GM12878 (cell line): Measurements from ENCODE around the gene SUCO. TPM values are rescaled to one million over a fixed set of nuclear protein-coding genes. Genes with fewer than 3 reads are reported as not detected.

Source experiments
- ATAC-seq: fragments of 200-7000 bp; cut with Tn5 transposase; 3 replicates; pipeline ENCODE4 v1.9.1; 2020; ENCODE audit warnings: mild to moderate bottlenecking, moderate library complexity
- BruUV-seq: library from RNA; stranded (reverse); fragments of 400-500 nt; replicated peaks from 2 replicates; lab custom pipeline; 2021; lab: Mats Ljungman, UMichigan
- CTCF ChIA-PET: fragments of 300-600 bp; sonication (Branson Sonifier 250); formaldehyde crosslinking; extraction: SDS; loops from one replicate; lab custom pipeline; 2021; ENCODE audit warnings: inconsistent platforms; lab: Yijun Ruan, JAX
- POLR2A ChIA-PET: fragments of 350-600 bp; formaldehyde crosslinking; extraction: SDS; loops from one replicate; lab custom pipeline; 2021; ENCODE audit warnings: inconsistent platforms; lab: Charles Lee
- RAD21 ChIA-PET: fragments of 300-600 bp; sonication (Branson Sonifier 250); formaldehyde crosslinking; loops from one replicate; lab custom pipeline; 2023; ENCODE audit warnings: antibody characterized with exemption; ENCODE audit not compliant: unreplicated experiment; lab: Charles Lee
- SMC1A ChIA-PET: fragments of 300-600 bp; sonication (Branson Sonifier 250); formaldehyde crosslinking; loops from one replicate; lab custom pipeline; 2023; ENCODE audit not compliant: unreplicated experiment, uncharacterized antibody; lab: Charles Lee
- DNase-seq: peaks from one replicate; pipeline ENCODE4 v3.0.0-alpha.2; 2011; ENCODE audit warnings: low read depth, low spot score
- FAIRE-seq: peaks from 3 replicates; lab custom pipeline; 2011; peaks lifted over from hg19 to GRCh38; lab: Jason Lieb, UNC
- H2AFZ ChIP-seq: 2 replicates; pipeline ENCODE4 v1.6.0; 2011; ENCODE audit warnings: low read depth, low read length, control low read depth; ENCODE audit not compliant: control insufficient read depth
- H3K27ac ChIP-seq: 2 replicates; pipeline ENCODE4 v1.5.1; 2011; ENCODE audit warnings: control low read depth; ENCODE audit not compliant: control insufficient read depth, insufficient read depth
- H3K27me3 ChIP-seq, 2 experiments: replicated peaks in 1 of 2; 2 replicates each; pipeline versions ENCODE4 v1.6.0 to v1.6.1; 2011; ENCODE audit warnings: low read length in 1 of 2; ENCODE audit not compliant: control insufficient read depth in 2 of 2, insufficient read depth in 2 of 2
- H3K36me3 ChIP-seq, 2 experiments: 2 replicates each; pipeline ENCODE4 v1.5.1; 2011; ENCODE audit warnings: low read length in 1 of 2; ENCODE audit not compliant: control insufficient read depth in 2 of 2, insufficient read depth in 2 of 2
- H3K4me1 ChIP-seq: 2 replicates; pipeline ENCODE4 v1.6.1; 2011; ENCODE audit warnings: mild to moderate bottlenecking, low read length, moderate library complexity, mixed read lengths; ENCODE audit not compliant: control insufficient read depth, insufficient read depth
- H3K4me2 ChIP-seq: 2 replicates; pipeline ENCODE4 v1.6.0; 2011; ENCODE audit warnings: control low read depth; ENCODE audit not compliant: control insufficient read depth, insufficient read depth
- H3K4me3 ChIP-seq: fragments of 200-600 bp; sonication (generic); 2 replicates; pipeline ENCODE4 v1.5.1; 2016
- H3K79me2 ChIP-seq: 2 replicates; pipeline ENCODE4 v1.6.0; 2011; ENCODE audit warnings: low read length; ENCODE audit not compliant: control insufficient read depth, insufficient read depth
- H3K9ac ChIP-seq: 2 replicates; pipeline ENCODE4 v1.8.0; 2011; ENCODE audit warnings: low read length, control low read depth, mixed read lengths; ENCODE audit not compliant: control insufficient read depth, insufficient read depth
- H3K9me3 ChIP-seq: replicated peaks from 3 replicates; pipeline ENCODE4 v1.5.1; 2011; ENCODE audit warnings: mild to moderate bottlenecking, low read length; ENCODE audit not compliant: control insufficient read depth, insufficient read depth
- H4K20me1 ChIP-seq: 2 replicates; pipeline ENCODE4 v1.6.0; 2011; ENCODE audit not compliant: control insufficient read depth, insufficient read depth
- BACH1 ChIP-seq: fragments of 450-650 bp; IDR thresholded peaks from 2 replicates; pipeline ENCODE4 v1.6.1; 2017; ENCODE audit warnings: mild to moderate bottlenecking, borderline replicate concordance
- CHD2 ChIP-seq: IDR thresholded peaks from 2 replicates; pipeline ENCODE4 v1.6.1; 2011; ENCODE audit warnings: low read depth, low read length, improper control_type of control experiment, borderline replicate concordance
- FOS ChIP-seq: IDR thresholded peaks from 3 replicates; pipeline ENCODE4 v1.6.1; 2011; ENCODE audit warnings: borderline replicate concordance; ENCODE audit not compliant: insufficient read length; ENCODE audit errors: extremely low read depth
- FOXK2 ChIP-seq: fragments of 450-650 bp; IDR thresholded peaks from 2 replicates; pipeline ENCODE4 v1.6.1; 2017; ENCODE audit warnings: mild to moderate bottlenecking, moderate library complexity
- HCFC1 ChIP-seq: fragments of 150-350 bp; IDR thresholded peaks from 2 replicates; pipeline ENCODE4 v1.6.1; 2014; ENCODE audit warnings: low read length
- HDGF ChIP-seq: fragments of 450-650 bp; IDR thresholded peaks from 2 replicates; pipeline ENCODE4 v1.6.1; 2016; ENCODE audit warnings: antibody characterized with exemption
- LARP7 ChIP-seq: fragments of 450-650 bp; IDR thresholded peaks from 2 replicates; pipeline ENCODE4 v1.6.1; 2017; ENCODE audit warnings: mild to moderate bottlenecking
- MTA2 ChIP-seq: fragments of 450-650 bp; IDR thresholded peaks from 2 replicates; pipeline ENCODE4 v1.6.1; 2016; ENCODE audit warnings: low read depth, mild to moderate bottlenecking, moderate library complexity
- MYC ChIP-seq: IDR thresholded peaks from 2 replicates; pipeline ENCODE4 v1.6.1; 2011; ENCODE audit warnings: mild to moderate bottlenecking, low read length, moderate library complexity, inconsistent platforms; ENCODE audit not compliant: insufficient read depth, insufficient replicate concordance, insufficient read length, severe bottlenecking
- REST ChIP-seq: IDR thresholded peaks from 2 replicates; pipeline ENCODE4 v1.6.1; 2012; ENCODE audit warnings: mild to moderate bottlenecking, low read depth, low read length
- SMAD1 ChIP-seq: fragments of 450-650 bp; IDR thresholded peaks from 2 replicates; pipeline ENCODE4 v1.6.1; 2018; ENCODE audit warnings: mild to moderate bottlenecking, low read depth; ENCODE audit not compliant: partially characterized antibody
- TCF12 ChIP-seq: IDR thresholded peaks from 2 replicates; pipeline ENCODE4 v1.6.1; 2011; ENCODE audit warnings: low read depth, mild to moderate bottlenecking, low read length
- ZBTB33 ChIP-seq: fragments of 450-650 bp; IDR thresholded peaks from 2 replicates; pipeline ENCODE4 v1.6.1; 2017; ENCODE audit warnings: mild to moderate bottlenecking
- ZNF687 ChIP-seq: fragments of 450-650 bp; IDR thresholded peaks from 2 replicates; pipeline ENCODE4 v1.6.1; 2017; ENCODE audit warnings: mild to moderate bottlenecking, moderate library complexity
- WGBS: methylation state at CpG from one replicate; pipeline ENCODE4 v1.1.6; 2016; ENCODE audit warnings: low lambda C conversion rate; ENCODE audit not compliant: insufficient replicate concordance, insufficient coverage; ENCODE audit errors: missing lambda C conversion rate; 5-methylcytosine and 5-hydroxymethylcytosine counted together
- in situ Hi-C: fragments of 300-500 bp; cut with MboI; formaldehyde crosslinking; loops from 9 replicates; pipeline ENCODE4 v1.14.3; 2018; ENCODE audit warnings: mixed read lengths
- intact Hi-C: fragments of 100-400 bp; cut with micrococcal nuclease; formaldehyde crosslinking; loops from one replicate; pipeline ENCODE4 v1.14.2; 2022; ENCODE audit not compliant: unreplicated experiment
- polyA plus RNA-seq, 11 experiments: library from polyadenylated mRNA; depleted of rRNA in 4 of 11; unstranded in 6 of 11; stranded (reverse) in 5 of 11; fragments of >200 nt; fragmentation: Nextera tagmentation in 4 of 11; fragmentation: Illumina TruSeq in 1 of 11; extraction: Ambion mirVana in 4 of 11; extraction: Trizol in 1 of 11; gene quantifications; 1 replicate in 1 of 11; 2 replicates in 10 of 11; pipeline versions ENCODE4 v1.2.1 to v1.2.3, GENCODE V29; 2011 to 2016; ENCODE audit warnings: inconsistent platforms in 2 of 11, missing spikeins in 2 of 11, low read depth in 1 of 11
- total RNA-seq, 4 experiments: library from RNA; depleted of rRNA in 3 of 4; stranded (reverse); fragments of >200 nt in 3 of 4; fragmentation: Illumina TruSeq in 1 of 4; extraction: Trizol in 1 of 4; gene quantifications; 2 replicates each; pipeline versions ENCODE4 v1.2.1 to v1.2.3, GENCODE V29; 2013 to 2021

Gene SUCO
- total and polyA plus RNA-seq, 10 of the 15 experiments (the other 5 are each of a cell fraction or from before 2014, with no cell fraction given), result 1.7 to 15.3 (median 8.4) TPM

DNA sequence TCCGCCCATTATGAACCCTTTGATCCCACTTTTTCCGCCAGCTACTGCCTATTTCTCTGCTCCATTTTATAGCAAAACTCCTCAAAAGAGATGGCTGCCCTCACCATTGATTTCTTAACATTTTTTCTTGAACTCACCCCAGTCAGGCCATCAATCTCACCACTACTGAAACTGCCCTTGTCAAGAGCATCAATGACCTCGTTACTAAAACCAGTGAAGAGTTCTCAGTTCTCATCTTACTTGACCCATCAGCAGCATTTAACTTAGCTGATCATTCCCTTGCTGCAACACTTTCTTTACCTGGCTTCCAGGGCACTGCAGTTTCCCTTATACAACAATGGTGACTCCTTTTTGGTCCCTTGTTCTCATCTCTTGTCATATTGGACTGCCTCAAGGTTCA, 90.8 kb downstream of the SUCO start:
- intact Hi-C loops, result no loop called here
- H2AFZ ChIP-seq, result no peak overlapping the region
- no peak overlapping the region for H3K4me2 ChIP-seq
- H3K9me3 ChIP-seq, result peaks cover 3% of the 10 kb centered on the region
- ChIA-PET SMC1A (no interaction called here), POLR2A (no interaction called here), RAD21 (no interaction called here), CTCF (no interaction called here)
- 16% methylated on average over 3 of the region's 3 CpGs for WGBS
- H3K79me2 ChIP-seq, result no peaks in the 10 kb centered on the region
- H3K27me3 ChIP-seq, result no peaks in the 10 kb centered on the region; a peak in 1 of 4 replicates
- DNase-seq, result no peak
- ATAC-seq, result peak; percentile 27; the same call in 1 of the 3 replicates
- no peaks in the 10 kb centered on the region for H4K20me1 ChIP-seq
- no peak for FAIRE-seq
- no peak overlapping the region for H3K4me3 ChIP-seq
- no peak overlapping the region for H3K9ac ChIP-seq
- BruUV-seq, result no TSS peak
- in situ Hi-C loops, result no loop called here
- no peaks in the 10 kb centered on the region for H3K36me3 ChIP-seq
- no peaks in the 10 kb centered on the region for H3K4me1 ChIP-seq
- H3K27ac ChIP-seq, result no peak overlapping the region
- TF ChIP-seq BACH1 (no peak), REST (no peak), SMAD1 (no peak), FOXK2 (no peak), MYC (no peak), ZBTB33 (no peak), HCFC1 (no peak), CHD2 (no peak), ZNF687 (no peak), TCF12 (no peak), HDGF (no peak), MTA2 (no peak), FOS (no peak), LARP7 (no peak)
